UCSD-AML1 (cell line): Measurements from ENCODE around the gene VEGFC.

ENCODE experiments used
- DNase-seq: peaks from one replicate; lab custom pipeline; 2025; ENCODE audit not compliant: unreplicated experiment; lab: John Stamatoyannopoulos, UW

VEGFC gene

GRCh38 chr4:176799653-176800052 lies 6.9 kb upstream of the VEGFC start:
- DNase-seq: no peak

- no peak for DNase-seq
Measured at GRCh38 chr4:176798540-176798939, 5.8 kb upstream of the VEGFC start.

DNA sequence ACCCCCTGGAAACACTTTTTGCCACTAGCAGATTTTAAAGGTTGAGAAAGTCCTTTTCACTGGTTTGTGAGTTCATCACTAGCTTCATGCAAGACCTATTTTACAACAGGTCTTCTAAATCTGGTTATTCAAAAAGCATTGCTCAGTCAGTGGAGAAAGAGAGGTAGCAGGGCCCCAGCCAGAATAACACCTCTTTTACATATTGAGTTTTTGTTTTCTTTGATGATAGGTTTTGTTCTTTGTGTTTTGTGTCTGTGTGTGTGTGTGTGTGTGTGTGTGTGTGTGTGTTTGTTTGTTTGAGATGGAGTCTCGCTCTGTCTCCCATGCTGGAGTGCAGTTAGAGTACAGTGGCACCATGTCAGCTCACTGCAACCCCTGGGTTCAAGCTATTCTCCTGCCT lies 2.7 kb upstream of the VEGFC start:
- no peak for DNase-seq

DNA sequence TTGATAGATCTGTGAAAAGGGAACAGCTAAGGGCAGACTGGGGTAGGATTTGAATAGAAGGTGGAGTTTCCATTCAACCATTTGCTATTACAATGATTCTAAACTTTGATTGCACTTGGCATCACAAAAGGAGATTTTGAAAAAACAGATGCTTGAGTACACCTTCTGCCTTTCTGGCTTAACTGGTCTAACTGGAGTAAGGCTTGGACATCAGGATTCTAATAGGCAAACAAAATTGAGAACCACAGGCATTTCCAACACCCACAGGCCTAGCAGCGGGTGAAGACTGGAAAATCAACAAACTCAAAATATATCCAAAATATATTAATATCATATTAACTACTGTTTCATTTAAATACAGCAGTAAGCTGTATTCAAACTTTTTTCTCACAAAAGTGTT lies 1.9 kb upstream of the VEGFC start:
- no peak for DNase-seq

GRCh38 chr4:176794151-176794550 lies 1.4 kb upstream of the VEGFC start:
- DNase-seq: no peak

DNA sequence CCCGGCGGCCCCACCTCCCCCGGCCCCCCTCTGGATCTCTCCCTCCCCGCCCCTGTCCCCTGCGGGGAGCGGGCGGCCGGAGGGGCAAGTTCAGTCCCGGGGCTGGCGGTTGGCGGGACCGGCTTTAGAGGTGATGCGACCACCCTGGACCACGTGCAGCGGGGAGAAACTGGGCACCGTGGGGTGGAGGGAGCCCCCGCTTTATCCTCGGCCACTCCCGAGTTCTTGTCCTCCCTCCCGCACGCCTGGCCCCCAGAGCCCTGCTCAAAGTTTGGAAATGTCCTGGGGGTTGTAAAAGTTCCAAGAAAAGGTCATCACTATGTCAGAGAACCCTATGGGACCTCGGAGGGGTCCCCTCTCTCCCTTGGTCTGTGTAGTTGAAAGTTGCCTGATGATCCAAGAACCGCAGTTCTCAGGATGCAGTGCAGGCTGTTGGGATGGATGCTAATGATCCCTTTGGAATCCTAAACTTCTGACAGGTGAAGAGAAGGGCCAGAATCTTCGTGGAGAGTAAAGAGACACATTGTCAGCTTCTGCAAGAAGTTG lies 411 bp upstream of the VEGFC start:
- no peak for DNase-seq

DNA sequence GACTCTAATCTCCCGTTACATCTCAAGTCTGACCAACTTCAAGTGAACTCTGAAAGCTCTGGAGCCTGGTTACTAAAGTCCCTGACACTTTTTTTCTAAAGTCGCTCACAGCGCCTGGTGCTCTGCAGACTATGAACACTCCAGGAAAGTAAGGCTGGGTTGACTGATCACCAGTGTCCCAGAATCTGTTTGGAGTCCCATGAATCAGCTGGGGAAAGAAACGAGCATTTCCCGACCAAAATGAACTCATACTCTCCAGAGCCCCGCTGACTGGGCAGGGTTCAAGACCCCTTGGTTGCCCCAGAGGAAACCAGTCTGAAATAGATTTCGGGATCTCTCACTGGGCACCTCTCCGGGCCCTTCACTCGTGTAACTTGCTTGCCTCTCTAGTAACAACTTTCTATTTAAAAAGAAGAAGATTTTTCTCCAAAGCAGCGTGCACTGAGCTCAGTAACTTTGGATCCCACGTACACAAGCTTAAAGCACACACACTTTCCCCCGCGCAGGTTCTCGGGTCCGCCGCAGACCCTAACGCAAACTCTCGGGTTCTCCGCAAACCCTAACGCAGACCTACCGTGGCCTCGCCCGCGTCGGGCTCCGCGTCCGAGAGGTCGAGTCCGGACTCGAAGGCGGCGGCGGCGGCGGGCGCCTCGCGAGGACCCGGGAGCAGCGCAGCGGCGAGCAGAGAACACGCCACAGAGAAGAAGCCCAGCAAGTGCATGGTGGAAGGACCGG lies 964 bp downstream of the VEGFC start:
- no peak for DNase-seq

DNA sequence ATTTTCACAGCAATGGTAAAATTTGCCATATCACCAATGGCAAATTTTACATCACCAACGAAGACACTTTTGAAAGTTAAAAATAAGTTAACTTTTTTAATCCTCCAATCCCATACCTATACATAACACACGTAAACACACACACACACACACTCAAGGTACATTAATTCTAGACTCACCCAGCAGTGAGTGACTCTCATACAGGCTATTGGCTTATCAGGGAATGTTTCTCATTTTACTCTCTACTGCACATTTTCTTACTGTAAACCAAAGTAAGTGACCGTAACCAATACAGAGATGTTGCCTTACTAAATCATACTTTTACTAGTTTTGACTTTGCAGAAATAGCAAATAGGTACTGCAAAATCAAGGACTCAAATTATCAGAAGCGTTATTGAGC lies 2.3 kb downstream of the VEGFC start:
- DNase-seq: no peak

DNA sequence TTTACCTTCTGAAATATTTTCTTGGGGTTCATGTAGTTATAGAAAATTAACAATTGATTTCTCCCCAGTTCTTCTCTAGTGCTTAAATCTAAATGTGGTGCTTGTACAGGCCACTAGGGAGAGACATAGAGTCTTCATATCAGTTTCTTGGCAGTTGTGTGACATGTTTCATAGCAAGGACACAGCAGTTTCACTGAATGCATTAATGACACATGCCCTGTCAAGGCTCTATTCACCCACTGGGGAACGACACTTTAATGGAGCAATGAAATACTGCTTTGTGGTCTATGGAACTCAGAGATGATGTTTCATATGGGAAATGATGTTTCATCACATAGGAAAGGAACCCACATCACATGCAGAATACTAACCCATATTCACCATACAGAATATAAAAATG lies 2.8 kb downstream of the VEGFC start:
- DNase-seq: no peak

DNA sequence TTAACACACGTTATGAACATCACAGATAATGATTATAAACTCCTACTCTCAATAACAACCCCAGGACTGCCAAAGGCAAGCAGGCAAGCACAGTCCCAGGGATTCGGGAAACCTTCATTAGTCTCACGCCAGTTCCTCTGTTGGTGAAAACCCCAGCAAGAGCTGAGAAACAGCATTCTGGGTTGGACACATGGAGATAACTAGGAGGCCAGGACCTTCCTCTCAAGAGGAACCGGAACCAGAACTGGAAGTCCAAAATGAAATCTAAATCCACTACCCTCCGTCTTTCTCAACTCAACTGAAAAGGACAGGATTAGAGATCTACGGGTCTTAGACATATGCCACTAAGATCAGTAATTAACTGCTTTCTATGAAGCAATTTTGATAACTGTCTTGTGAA lies 3.8 kb downstream of the VEGFC start:
- DNase-seq: no peak

DNA sequence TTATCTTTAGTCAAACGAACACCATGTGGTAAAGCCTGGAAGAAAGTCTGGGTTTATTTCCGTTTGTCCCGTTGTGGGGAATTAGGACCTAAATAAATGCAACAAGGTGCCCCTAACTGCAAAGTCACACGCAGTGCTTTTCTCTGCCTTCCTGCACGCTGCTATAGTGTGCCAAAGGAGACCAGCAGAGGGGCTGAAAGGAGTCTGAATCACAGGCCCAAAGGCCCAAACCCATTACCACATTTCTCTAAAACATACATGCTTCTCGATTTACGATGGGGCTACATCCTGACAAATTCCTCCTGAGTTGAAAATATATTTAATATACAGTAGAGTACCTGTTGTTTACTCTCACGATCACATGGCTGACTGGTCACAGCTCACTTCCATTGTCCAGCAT lies 4.5 kb downstream of the VEGFC start:
- no peak for DNase-seq

- no peak for DNase-seq
Measured at GRCh38 chr4:176784816-176785215, 7.9 kb downstream of the VEGFC start.

GRCh38 chr4:176782794-176783193 lies 9.9 kb downstream of the VEGFC start:
- no peak for DNase-seq

- no peak for DNase-seq
Measured at GRCh38 chr4:176782191-176782590, 10.5 kb downstream of the VEGFC start.

DNA sequence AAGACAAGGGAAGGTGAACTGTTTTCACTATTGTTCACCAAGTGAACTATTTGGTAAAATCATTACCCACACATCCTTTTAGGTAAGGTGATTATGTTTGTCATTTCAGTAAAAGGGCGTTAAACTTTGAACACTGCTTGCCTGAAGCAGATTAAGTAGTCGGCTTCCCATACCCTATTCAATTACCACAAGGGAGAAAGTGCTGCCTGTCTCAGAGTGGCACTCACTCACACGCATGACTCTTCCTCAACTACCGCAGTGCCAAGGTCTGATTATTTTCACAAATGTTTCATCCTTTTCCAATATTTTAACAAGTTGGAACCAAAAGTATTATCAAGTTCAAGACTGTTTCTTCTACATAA lies 11.0 kb downstream of the VEGFC start:
- no peak for DNase-seq

DNA sequence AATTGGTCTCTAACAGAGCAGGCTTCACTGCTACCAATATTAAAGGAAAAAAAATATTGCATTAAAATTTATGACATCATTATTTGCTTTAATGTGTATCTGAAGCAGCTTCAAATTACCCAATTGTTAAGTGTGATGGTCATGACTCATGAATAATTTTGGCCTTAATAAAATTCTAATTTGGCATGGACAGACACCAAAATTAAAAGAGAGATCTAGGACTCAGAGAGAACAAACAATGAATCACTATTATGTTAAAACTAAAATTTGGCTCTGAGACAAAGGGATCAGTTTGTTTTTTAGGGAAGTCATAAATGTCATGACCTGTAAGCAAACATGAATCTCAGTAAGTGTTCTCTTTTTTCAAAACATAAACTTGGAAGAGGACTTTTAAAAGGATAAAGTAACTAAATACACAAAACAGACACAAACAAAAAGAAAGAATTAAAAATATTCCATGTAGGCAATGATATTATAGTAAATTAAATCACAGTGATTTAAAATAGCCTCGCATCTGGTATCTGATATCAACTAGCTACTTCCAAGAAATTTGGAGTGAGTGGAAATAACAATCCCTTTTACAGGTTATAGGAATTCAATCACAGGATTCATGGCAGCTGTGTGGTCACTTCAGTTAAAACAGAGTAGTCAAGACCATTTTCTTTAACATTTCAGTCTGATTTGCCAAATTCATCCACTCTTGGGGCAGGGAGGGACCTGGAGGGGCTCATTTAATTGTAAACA lies 11.6 kb downstream of the VEGFC start:
- DNase-seq: no peak

DNA sequence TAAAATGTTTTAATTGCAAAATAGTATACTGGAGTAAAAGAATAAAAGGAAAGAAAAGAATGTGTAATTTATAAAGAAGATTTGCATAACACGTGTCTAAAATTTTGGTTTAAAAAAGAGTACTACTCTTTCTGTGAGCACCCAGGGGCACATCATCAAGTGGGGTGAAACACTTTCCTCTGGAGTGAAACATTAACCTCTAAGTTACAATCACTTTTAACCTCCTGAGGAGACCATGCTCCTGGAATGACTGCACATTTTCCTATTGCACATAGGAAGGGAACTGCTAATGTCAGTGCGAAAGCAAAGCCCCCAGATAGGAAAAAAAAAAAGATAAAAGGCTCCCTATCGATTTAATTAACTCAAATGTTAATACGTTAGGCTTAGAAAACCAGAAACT lies 13.3 kb downstream of the VEGFC start:
- DNase-seq: no peak

- no peak for DNase-seq
Measured at GRCh38 chr4:176778491-176778890, 14.2 kb downstream of the VEGFC start.

- DNase-seq: no peak
Measured at GRCh38 chr4:176778063-176778462, 14.7 kb downstream of the VEGFC start.

- DNase-seq: no peak
Measured at GRCh38 chr4:176775338-176775737, 17.4 kb downstream of the VEGFC start.

DNA sequence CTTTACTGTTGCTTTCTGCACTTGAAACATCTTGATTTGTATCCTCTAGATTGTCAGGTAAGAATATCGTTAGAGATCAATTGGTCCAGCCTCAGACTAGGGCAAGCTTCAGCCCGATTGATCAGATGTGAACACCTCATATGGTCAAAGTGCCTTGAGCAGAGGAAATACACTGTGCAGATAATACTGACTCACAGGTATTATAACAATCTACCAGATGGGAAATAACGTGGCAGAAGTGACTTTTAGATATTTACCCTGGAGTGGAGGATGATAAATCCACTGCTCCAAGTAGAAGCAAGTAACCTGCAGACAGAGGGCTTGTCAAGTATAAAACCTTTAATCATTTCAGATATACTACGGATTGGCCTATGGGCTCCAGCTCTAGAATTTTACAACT lies 17.9 kb downstream of the VEGFC start:
- no peak for DNase-seq

- DNase-seq: no peak
Measured at GRCh38 chr4:176769514-176769913, 23.2 kb downstream of the VEGFC start.

GRCh38 chr4:176767183-176767582 lies 25.5 kb downstream of the VEGFC start:
- no peak for DNase-seq
